Measurements from ENCODE around the gene AMPD2.

AMPD2 gene

GRCh38 chr1:109617291-109617801 lies 2.3 kb upstream of the AMPD2 start:
- DNase-seq: no peak

GRCh38 chr1:109618661-109619575 lies 719 bp upstream of the AMPD2 start:
- DNase-seq: no peak

GRCh38 chr1:109620401-109620791 lies 759 bp downstream of the AMPD2 start:
- no peak for DNase-seq

- peak; percentile 85 for DNase-seq
Observed at GRCh38 chr1:109620841-109621286, 1.2 kb downstream of the AMPD2 start.

- DNase-seq: no peak
Observed at GRCh38 chr1:109621379-109622136, 1.9 kb downstream of the AMPD2 start.

- DNase-seq: no peak
Observed at GRCh38 chr1:109622137-109622892, 2.7 kb downstream of the AMPD2 start.

GRCh38 chr1:109622895-109623294 lies 3.3 kb downstream of the AMPD2 start:
- no peak for DNase-seq

- DNase-seq: no peak
Observed at GRCh38 chr1:109623601-109624161, 4.0 kb downstream of the AMPD2 start.

- peak; percentile 66 for DNase-seq
Observed at GRCh38 chr1:109624201-109625010, 4.8 kb downstream of the AMPD2 start.

GRCh38 chr1:109625176-109625575 lies 5.5 kb downstream of the AMPD2 start:
- DNase-seq: no peak

- DNase-seq: no peak
Observed at GRCh38 chr1:109625601-109626560, 6.2 kb downstream of the AMPD2 start.

GRCh38 chr1:109626682-109627408 lies 7.2 kb downstream of the AMPD2 start:
- no peak for DNase-seq

- no peak for DNase-seq
Observed at GRCh38 chr1:109627692-109628399, 8.2 kb downstream of the AMPD2 start.

- DNase-seq: no peak
Observed at GRCh38 chr1:109628540-109629321, 9.1 kb downstream of the AMPD2 start.

GRCh38 chr1:109629372-109630030 lies 9.9 kb downstream of the AMPD2 start:
- no peak for DNase-seq

- DNase-seq: no peak
Observed at GRCh38 chr1:109630081-109630897, 10.7 kb downstream of the AMPD2 start.
